ENCODE data around the gene LDB3.

Gene LDB3

DNA sequence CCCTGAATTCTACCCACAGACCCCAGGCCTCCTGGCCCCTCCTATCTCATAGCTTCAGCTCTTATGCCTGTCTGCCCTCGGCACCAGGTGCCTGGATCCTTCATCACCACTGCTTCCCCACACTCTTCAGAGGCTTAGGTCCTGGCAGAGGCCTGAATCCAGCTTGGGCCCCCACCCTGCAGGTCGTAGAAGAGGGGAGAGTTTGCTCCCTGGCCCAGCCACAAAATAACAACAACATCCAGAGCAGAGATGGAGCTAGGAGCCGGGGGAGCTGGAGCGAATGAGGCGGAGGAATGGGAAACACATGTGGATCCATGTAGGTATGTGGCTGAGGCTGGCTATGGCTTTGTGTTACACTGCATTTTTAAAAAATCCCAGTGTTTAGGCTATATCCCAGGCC lies 21.8 kb upstream of the LDB3 start:
- in situ Hi-C loops (cut with MboI; ENCODE audit: low sequenced_read_pairs, unreplicated experiment), result no loop called here
- no peak for TF ChIP-seq CTCF (IDR thresholded peaks at IDR 0.05; ENCODE audit: borderline replicate concordance, control extremely low read depth, extremely low read depth, insufficient read depth, missing control alignments)
- DNase-seq (ENCODE audit: low spot score), result no peak

DNA sequence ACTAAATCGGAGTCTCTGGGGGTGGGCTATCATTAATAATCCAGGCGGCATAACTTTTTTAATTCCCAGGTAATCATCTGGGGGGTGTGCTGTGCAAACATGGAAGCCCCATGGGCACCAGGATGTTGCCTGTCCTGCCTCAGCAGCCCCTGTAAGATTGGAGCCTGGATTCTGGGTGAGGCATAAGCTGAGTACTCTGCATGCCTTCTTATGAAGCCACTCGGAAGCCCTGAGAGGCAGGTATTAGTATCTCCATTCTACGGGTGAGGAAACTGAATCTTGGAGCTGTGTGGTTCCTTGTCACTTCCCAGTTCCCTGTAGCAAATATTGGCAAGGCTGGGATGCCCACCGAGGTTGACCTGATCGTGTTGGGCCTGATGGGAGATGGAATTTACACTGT lies 21.4 kb upstream of the LDB3 start:
- no peak for TF ChIP-seq CTCF (IDR thresholded peaks at IDR 0.05; ENCODE audit: borderline replicate concordance, control extremely low read depth, extremely low read depth, insufficient read depth, missing control alignments)
- in situ Hi-C loops (cut with MboI; ENCODE audit: low sequenced_read_pairs, unreplicated experiment), result no loop called here

DNA sequence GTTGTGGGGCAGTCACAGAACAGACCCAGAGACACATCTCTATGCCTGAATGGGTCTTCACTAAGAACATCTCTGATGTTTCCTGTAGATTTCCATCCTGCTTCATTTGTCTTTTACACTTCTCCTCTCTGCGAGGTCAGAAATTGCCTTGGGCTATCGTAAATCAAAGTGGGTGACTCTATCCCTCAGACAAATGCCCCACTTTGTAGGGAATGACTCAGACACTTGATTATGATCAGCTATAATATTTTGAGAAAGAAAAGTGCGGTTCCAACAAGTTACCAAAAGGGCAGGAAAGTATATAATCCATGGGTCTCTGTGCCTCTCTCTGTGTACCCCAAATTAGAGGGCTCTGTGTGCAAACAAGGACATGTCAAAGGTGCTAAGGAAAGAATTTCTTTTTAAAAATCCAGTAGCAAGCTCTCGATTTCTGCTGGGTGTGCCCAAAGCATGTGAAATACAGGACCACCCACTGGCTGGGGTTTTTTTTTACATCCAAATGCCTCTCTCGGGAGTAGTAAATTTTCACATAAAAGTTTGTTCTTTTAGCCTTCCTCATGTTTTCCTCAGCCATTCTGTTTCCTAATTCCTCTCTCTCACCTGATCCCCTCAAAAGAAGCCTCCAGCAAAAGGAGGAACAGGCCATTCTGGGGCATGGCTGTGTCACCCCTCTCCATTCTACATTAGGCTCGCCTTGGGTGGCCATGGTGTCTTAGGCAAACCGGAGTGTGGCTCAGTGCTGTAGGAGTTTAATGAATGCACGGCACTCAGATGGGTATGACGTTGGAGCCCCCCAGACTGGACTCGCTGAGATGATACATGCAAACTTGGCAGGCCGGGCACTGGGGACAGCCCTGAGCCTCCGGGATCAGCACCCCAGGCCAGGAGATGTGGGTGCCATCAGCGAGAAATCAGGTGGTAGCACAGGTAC lies 20.3 kb upstream of the LDB3 start:
- in situ Hi-C loops (cut with MboI; ENCODE audit: low sequenced_read_pairs, unreplicated experiment), result no loop called here
- no peak for TF ChIP-seq CTCF (IDR thresholded peaks at IDR 0.05; ENCODE audit: borderline replicate concordance, control extremely low read depth, extremely low read depth, insufficient read depth, missing control alignments)
- DNase-seq (ENCODE audit: low spot score), result no peak

More for the DNA sequence above, 21.4 kb upstream of the LDB3 start:
- no peak for DNase-seq (ENCODE audit: low spot score)

DNA sequence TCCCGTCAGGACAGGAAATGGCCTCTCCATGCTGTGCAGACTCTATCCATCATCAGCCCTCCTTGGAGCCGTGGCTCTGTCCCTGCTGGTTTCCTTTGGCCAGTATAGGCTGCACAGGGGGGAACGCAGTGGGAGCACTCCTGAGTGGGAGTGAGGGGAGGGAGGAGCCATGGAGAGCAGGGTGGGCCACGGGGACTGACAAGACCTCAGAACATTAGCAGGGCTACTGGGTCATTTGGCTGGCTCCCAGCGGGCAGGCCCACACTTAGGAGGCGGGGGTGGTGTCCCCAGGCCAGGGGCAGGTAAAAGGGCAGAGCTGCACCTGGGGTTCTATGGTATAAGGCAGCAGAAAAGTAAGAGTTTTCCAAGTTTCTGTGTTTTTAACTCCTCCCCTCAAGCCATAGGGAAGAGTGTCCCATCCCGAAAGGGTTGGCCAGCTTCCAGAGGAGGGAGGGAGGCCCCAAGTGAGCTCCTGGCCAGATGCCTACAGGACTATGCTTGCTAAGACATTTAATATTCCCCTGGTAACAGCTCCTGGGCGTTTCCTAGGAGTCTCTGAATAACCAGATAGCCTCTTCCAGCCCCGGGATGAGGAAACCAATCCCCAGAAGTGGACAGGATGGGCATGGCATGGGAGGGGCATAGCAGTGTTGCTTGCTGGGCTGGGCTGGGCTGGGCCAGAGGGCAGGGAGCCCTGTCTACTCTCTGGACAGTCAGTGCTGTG lies 19.4 kb upstream of the LDB3 start:
- DNase-seq (ENCODE audit: low spot score), result no peak
- in situ Hi-C loops (cut with MboI; ENCODE audit: low sequenced_read_pairs, unreplicated experiment), result no loop called here
- no peak for TF ChIP-seq CTCF (IDR thresholded peaks at IDR 0.05; ENCODE audit: borderline replicate concordance, control extremely low read depth, extremely low read depth, insufficient read depth, missing control alignments)

DNA sequence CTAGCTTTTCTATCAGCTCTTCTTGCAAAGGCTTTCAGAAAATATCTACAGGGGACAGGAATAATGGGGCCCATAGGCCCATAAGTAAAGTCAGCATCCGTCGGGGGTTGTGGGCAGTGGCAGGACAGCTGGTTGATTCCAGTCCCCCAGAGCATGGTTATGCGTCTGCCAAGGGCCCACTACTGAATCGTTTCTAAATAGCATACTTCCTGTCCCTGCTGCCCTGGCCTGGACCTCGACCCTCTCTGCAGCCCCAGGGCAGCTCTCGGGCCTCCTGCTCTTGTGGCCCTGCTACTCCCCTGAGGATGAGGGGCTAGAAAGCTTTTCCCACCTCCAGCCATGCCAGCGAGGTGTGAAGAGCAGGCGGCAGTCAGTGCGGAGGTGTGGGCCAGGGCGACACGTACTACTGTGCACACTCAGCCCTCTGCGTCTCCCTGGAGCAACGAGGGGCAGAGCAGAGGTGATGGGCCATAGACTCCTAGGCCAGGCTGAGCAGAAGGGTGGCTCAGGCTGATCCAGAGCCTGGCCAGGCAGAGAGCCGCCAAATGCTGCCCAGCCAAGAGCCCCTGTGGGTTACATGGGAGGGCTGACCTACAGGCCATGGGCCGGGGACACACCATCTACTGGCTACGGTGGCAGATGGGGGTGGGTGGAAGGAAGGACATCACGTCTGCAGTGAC lies 18.7 kb upstream of the LDB3 start:
- in situ Hi-C loops (cut with MboI; ENCODE audit: low sequenced_read_pairs, unreplicated experiment), result no loop called here
- DNase-seq (ENCODE audit: low spot score), result no peak
- no peak for TF ChIP-seq CTCF (IDR thresholded peaks at IDR 0.05; ENCODE audit: borderline replicate concordance, control extremely low read depth, extremely low read depth, insufficient read depth, missing control alignments)

- DNase-seq (ENCODE audit: low spot score), result peak; percentile 28
- in situ Hi-C loops (cut with MboI; ENCODE audit: low sequenced_read_pairs, unreplicated experiment), result no loop called here
- no peak for TF ChIP-seq CTCF (IDR thresholded peaks at IDR 0.05; ENCODE audit: borderline replicate concordance, control extremely low read depth, extremely low read depth, insufficient read depth, missing control alignments)
Measured at GRCh38 chr10:86650151-86650550, 18.2 kb upstream of the LDB3 start.
